ENCODE measurements around the gene RAPGEF5. TPM values are rescaled to one million over a fixed set of nuclear protein-coding genes. Genes with fewer than 3 reads are reported as not detected.
A peak's percentile ranks its signal among the peaks of the same experiment; 100 is the strongest.

The RAPGEF5 gene
- polyA plus RNA-seq, 4 donors: 5.4 to 33.4 (median 10.1) TPM

GRCh38 chr7:22110881-22111280 is 246.1 kb downstream of the RAPGEF5 start:
- WGBS, 3 donors: 52 to 68% (median 61%) methylated on average over 4 of the region's 4 CpGs
- no peak for FAIRE-seq
- H3K27ac ChIP-seq (ENCODE audit: low read depth in 1 of 3, low read length in 2 of 3): no peak overlapping the region
- no peak for DNase-seq
- H3K9me3 ChIP-seq (ENCODE audit: control insufficient read depth in 2 of 2, insufficient read depth in 1 of 2, low read depth in 1 of 2, low read length in 1 of 2): no peaks in the 10 kb centered on the region
- H3K4me3 ChIP-seq (ENCODE audit: low read depth in 1 of 3, low read length in 3 of 3): no peak overlapping the region
- peaks cover 0 to 4% (median 2%) of the 10 kb centered on the region in 3 donors for H3K36me3 ChIP-seq (ENCODE audit: control insufficient read depth in 3 of 3, insufficient read depth in 2 of 3, low read depth in 1 of 3, low read length in 3 of 3)
- no peaks in the 10 kb centered on the region for H3K4me1 ChIP-seq (ENCODE audit: control insufficient read depth in 3 of 3, insufficient read depth in 2 of 3, low read depth in 1 of 3, low read length in 2 of 3)
- no peaks in the 10 kb centered on the region for H3K27me3 ChIP-seq (ENCODE audit: control insufficient read depth in 3 of 3, insufficient read depth in 3 of 3, low read length in 3 of 3)

- FAIRE-seq: no peak
- Histone ChIP-seq H3K4me3 (ENCODE audit: low read depth in 1 of 3, low read length in 3 of 3) (no peak overlapping the region), H3K9me3 (ENCODE audit: control insufficient read depth in 2 of 2, insufficient read depth in 1 of 2, low read depth in 1 of 2, low read length in 1 of 2) (no peaks in the 10 kb centered on the region), H3K27me3 (ENCODE audit: control insufficient read depth in 3 of 3, insufficient read depth in 3 of 3, low read length in 3 of 3) (no peaks in the 10 kb centered on the region), H3K36me3 (ENCODE audit: control insufficient read depth in 3 of 3, insufficient read depth in 2 of 3, low read depth in 1 of 3, low read length in 3 of 3) (peaks cover 0 to 4% (median 0%) of the 10 kb centered on the region in 3 donors), H3K27ac (ENCODE audit: low read depth in 1 of 3, low read length in 2 of 3) (no peak overlapping the region), H3K4me1 (ENCODE audit: control insufficient read depth in 3 of 3, insufficient read depth in 2 of 3, low read depth in 1 of 3, low read length in 2 of 3) (no peaks in the 10 kb centered on the region)
- DNase-seq: peak; percentile 69 to 81
- 14 to 19% (median 15%) methylated on average over 6 of the region's 6 CpGs for WGBS, 3 donors
These were observed 246.6 kb downstream of the RAPGEF5 start for GRCh38 chr7:22110227-22110839.

GRCh38 chr7:22109761-22110160 is 247.2 kb downstream of the RAPGEF5 start:
- Histone ChIP-seq H3K27me3 (ENCODE audit: control insufficient read depth in 3 of 3, insufficient read depth in 3 of 3, low read length in 3 of 3) (no peaks in the 10 kb centered on the region), H3K4me3 (ENCODE audit: low read depth in 1 of 3, low read length in 3 of 3) (no peak overlapping the region), H3K4me1 (ENCODE audit: control insufficient read depth in 3 of 3, insufficient read depth in 2 of 3, low read depth in 1 of 3, low read length in 2 of 3) (no peaks in the 10 kb centered on the region), H3K9me3 (ENCODE audit: control insufficient read depth in 2 of 2, insufficient read depth in 1 of 2, low read depth in 1 of 2, low read length in 1 of 2) (peaks cover 0 to 4% of the 10 kb centered on the region in 2 donors), H3K36me3 (ENCODE audit: control insufficient read depth in 3 of 3, insufficient read depth in 2 of 3, low read depth in 1 of 3, low read length in 3 of 3) (peaks cover 0 to 4% (median 0%) of the 10 kb centered on the region in 3 donors), H3K27ac (ENCODE audit: low read depth in 1 of 3, low read length in 2 of 3) (no peak overlapping the region)
- DNase-seq (peak; percentile 32 to 56), FAIRE-seq (no peak)
- 54 to 67% (median 66%) methylated on average over 7 of the region's 7 CpGs for WGBS, 3 donors

- FAIRE-seq: no peak
- H3K36me3 ChIP-seq (ENCODE audit: control insufficient read depth in 3 of 3, insufficient read depth in 2 of 3, low read depth in 1 of 3, low read length in 3 of 3): no peaks in the 10 kb centered on the region
- H3K27me3 ChIP-seq (ENCODE audit: control insufficient read depth in 3 of 3, insufficient read depth in 3 of 3, low read length in 3 of 3): no peaks in the 10 kb centered on the region
- H3K27ac ChIP-seq (ENCODE audit: low read depth in 1 of 3, low read length in 2 of 3): no peak overlapping the region
- H3K4me3 ChIP-seq (ENCODE audit: low read depth in 1 of 3, low read length in 3 of 3): no peak overlapping the region
- no peak for DNase-seq
- WGBS, 3 donors: 63 to 75% (median 66%) methylated on average over 13 of the region's 13 CpGs
- no peaks in the 10 kb centered on the region for H3K4me1 ChIP-seq (ENCODE audit: control insufficient read depth in 3 of 3, insufficient read depth in 2 of 3, low read depth in 1 of 3, low read length in 2 of 3)
- peaks cover 0 to 4% of the 10 kb centered on the region in 2 donors for H3K9me3 ChIP-seq (ENCODE audit: control insufficient read depth in 2 of 2, insufficient read depth in 1 of 2, low read depth in 1 of 2, low read length in 1 of 2)
These were observed 248.7 kb downstream of the RAPGEF5 start for GRCh38 chr7:22108151-22108845.

GRCh38 chr7:22105550-22105949 is 251.4 kb downstream of the RAPGEF5 start:
- H3K27ac ChIP-seq (ENCODE audit: low read depth in 1 of 3, low read length in 2 of 3): no peak overlapping the region
- peaks cover 0 to 6% (median 0%) of the 10 kb centered on the region in 3 donors for H3K27me3 ChIP-seq (ENCODE audit: control insufficient read depth in 3 of 3, insufficient read depth in 3 of 3, low read length in 3 of 3)
- 90 to 97% (median 92%) methylated on average over 7 of the region's 7 CpGs for WGBS, 3 donors
- no peak overlapping the region for H3K4me3 ChIP-seq (ENCODE audit: low read depth in 1 of 3, low read length in 3 of 3)
- DNase-seq (no peak), FAIRE-seq (no peak)
- no peaks in the 10 kb centered on the region for H3K4me1 ChIP-seq (ENCODE audit: control insufficient read depth in 3 of 3, insufficient read depth in 2 of 3, low read depth in 1 of 3, low read length in 2 of 3)
- H3K36me3 ChIP-seq (ENCODE audit: control insufficient read depth in 3 of 3, insufficient read depth in 2 of 3, low read depth in 1 of 3, low read length in 3 of 3): no peaks in the 10 kb centered on the region
- H3K9me3 ChIP-seq (ENCODE audit: control insufficient read depth in 2 of 2, insufficient read depth in 1 of 2, low read depth in 1 of 2, low read length in 1 of 2): peaks cover 0 to 6% of the 10 kb centered on the region in 2 donors

GRCh38 chr7:22094413-22095342 is 262.3 kb downstream of the RAPGEF5 start:
- FAIRE-seq: no peak
- no peaks in the 10 kb centered on the region for H3K36me3 ChIP-seq (ENCODE audit: control insufficient read depth in 3 of 3, insufficient read depth in 2 of 3, low read depth in 1 of 3, low read length in 3 of 3)
- H3K27ac ChIP-seq (ENCODE audit: low read depth in 1 of 3, low read length in 2 of 3): no peak overlapping the region
- WGBS, 3 donors: 62 to 66% (median 63%) methylated on average over 11 of the region's 11 CpGs
- peaks cover 0 to 7% of the 10 kb centered on the region in 2 donors for H3K9me3 ChIP-seq (ENCODE audit: control insufficient read depth in 2 of 2, insufficient read depth in 1 of 2, low read depth in 1 of 2, low read length in 1 of 2)
- peaks cover 0 to 8% (median 0%) of the 10 kb centered on the region in 3 donors for H3K27me3 ChIP-seq (ENCODE audit: control insufficient read depth in 3 of 3, insufficient read depth in 3 of 3, low read length in 3 of 3)
- no peak overlapping the region for H3K4me3 ChIP-seq (ENCODE audit: low read depth in 1 of 3, low read length in 3 of 3)
- no peak for DNase-seq
- H3K4me1 ChIP-seq (ENCODE audit: control insufficient read depth in 3 of 3, insufficient read depth in 2 of 3, low read depth in 1 of 3, low read length in 2 of 3): no peaks in the 10 kb centered on the region

- Histone ChIP-seq H3K27me3 (ENCODE audit: control insufficient read depth in 3 of 3, insufficient read depth in 3 of 3, low read length in 3 of 3) (peaks cover 0 to 8% (median 0%) of the 10 kb centered on the region in 3 donors), H3K36me3 (ENCODE audit: control insufficient read depth in 3 of 3, insufficient read depth in 2 of 3, low read depth in 1 of 3, low read length in 3 of 3) (no peaks in the 10 kb centered on the region), H3K27ac (ENCODE audit: low read depth in 1 of 3, low read length in 2 of 3) (no peak overlapping the region), H3K4me1 (ENCODE audit: control insufficient read depth in 3 of 3, insufficient read depth in 2 of 3, low read depth in 1 of 3, low read length in 2 of 3) (no peaks in the 10 kb centered on the region), H3K4me3 (ENCODE audit: low read depth in 1 of 3, low read length in 3 of 3) (no peak overlapping the region), H3K9me3 (ENCODE audit: control insufficient read depth in 2 of 2, insufficient read depth in 1 of 2, low read depth in 1 of 2, low read length in 1 of 2) (peaks cover 0 to 7% of the 10 kb centered on the region in 2 donors)
- DNase-seq: no peak
- WGBS, 3 donors: 68 to 81% (median 68%) methylated on average over 6 of the region's 6 CpGs
- no peak for FAIRE-seq
These were observed 263.0 kb downstream of the RAPGEF5 start for GRCh38 chr7:22093936-22094335.

GRCh38 chr7:22093001-22093400 is 264.0 kb downstream of the RAPGEF5 start:
- Histone ChIP-seq H3K9me3 (ENCODE audit: control insufficient read depth in 2 of 2, insufficient read depth in 1 of 2, low read depth in 1 of 2, low read length in 1 of 2) (peaks cover 0 to 7% of the 10 kb centered on the region in 2 donors), H3K27ac (ENCODE audit: low read depth in 1 of 3, low read length in 2 of 3) (no peak overlapping the region), H3K4me3 (ENCODE audit: low read depth in 1 of 3, low read length in 3 of 3) (no peak overlapping the region), H3K4me1 (ENCODE audit: control insufficient read depth in 3 of 3, insufficient read depth in 2 of 3, low read depth in 1 of 3, low read length in 2 of 3) (no peaks in the 10 kb centered on the region), H3K27me3 (ENCODE audit: control insufficient read depth in 3 of 3, insufficient read depth in 3 of 3, low read length in 3 of 3) (peaks cover 0 to 8% (median 0%) of the 10 kb centered on the region in 3 donors), H3K36me3 (ENCODE audit: control insufficient read depth in 3 of 3, insufficient read depth in 2 of 3, low read depth in 1 of 3, low read length in 3 of 3) (no peaks in the 10 kb centered on the region)
- FAIRE-seq (no peak), DNase-seq (no peak)
- WGBS, 3 donors: 54 to 58% (median 55%) methylated on average over 2 of the region's 2 CpGs

Data from small intestine (tissue), 7 donors.